K562 (cell line): ENCODE data around the gene CTBS. TPM values are rescaled to one million over a fixed set of nuclear protein-coding genes. Genes with fewer than 3 reads are reported as not detected.

ENCODE experiments used
- ARNT ChIP-seq, 2 experiments: fragments of 450-650 bp; IDR thresholded peaks; 2 replicates each; pipeline ENCODE4 v1.6.1; 2016; ENCODE audit warnings: mild to moderate bottlenecking in 1 of 2
- ATF7 ChIP-seq: fragments of 450-650 bp; IDR thresholded peaks from 2 replicates; pipeline ENCODE4 v1.7.1; 2014; ENCODE audit warnings: mild to moderate bottlenecking, moderate library complexity
- BCOR ChIP-seq: fragments of 450-650 bp; IDR thresholded peaks from 2 replicates; pipeline ENCODE4 v1.6.1; 2016
- EGR1 ChIP-seq: fragments of 450-650 bp; conservative IDR thresholded peaks from 2 replicates; pipeline ENCODE4 v1.6.1; 2017; ENCODE audit warnings: mild to moderate bottlenecking
- ELF4 ChIP-seq: fragments of 450-650 bp; formaldehyde crosslinking; IDR thresholded peaks from 2 replicates; pipeline ENCODE4 v1.4.0; 2022; ENCODE audit warnings: missing genetic modification characterization
- FOXP1 ChIP-seq: sonication (generic); formaldehyde crosslinking; IDR thresholded peaks from 2 replicates; pipeline ENCODE4 v1.8.0; 2022; ENCODE audit warnings: mild to moderate bottlenecking, missing genetic modification reagents
- GABPB1 ChIP-seq: sonication (generic); formaldehyde crosslinking; IDR thresholded peaks from 2 replicates; pipeline ENCODE4 v1.8.0; 2022; ENCODE audit warnings: mild to moderate bottlenecking, missing genetic modification reagents
- GATA2 ChIP-seq: sonication (generic); formaldehyde crosslinking; IDR thresholded peaks from 2 replicates; pipeline ENCODE4 v1.4.0; 2020; ENCODE audit warnings: mild to moderate bottlenecking, missing genetic modification reagents
- JUND ChIP-seq, 2 experiments: IDR thresholded peaks; 2 replicates in 1 of 2; 3 replicates in 1 of 2; pipeline ENCODE4 v1.6.1; 2011; ENCODE audit warnings: borderline replicate concordance in 2 of 2, low read depth in 2 of 2, low read length in 2 of 2, improper control_type of control experiment in 1 of 2, missing biosample characterization in 1 of 2, missing genetic modification characterization in 1 of 2, missing genetic modification reagents in 1 of 2
- KAT7 ChIP-seq: sonication (generic); formaldehyde crosslinking; IDR thresholded peaks from 2 replicates; pipeline ENCODE4 v1.8.0; 2022; ENCODE audit warnings: missing genetic modification reagents, mild to moderate bottlenecking, borderline replicate concordance
- KLF13 ChIP-seq: fragments of 450-650 bp; IDR thresholded peaks from 2 replicates; pipeline ENCODE4 v1.6.1; 2016; ENCODE audit warnings: missing genetic modification characterization, low read depth, mild to moderate bottlenecking, missing compliant biosample characterization, moderate library complexity, borderline replicate concordance
- NRF1 ChIP-seq, 2 experiments: fragments of 450-650 bp; IDR thresholded peaks in 1 of 2; conservative IDR thresholded peaks in 1 of 2; 2 replicates each; pipeline ENCODE4 v1.6.1; 2014; ENCODE audit warnings: mild to moderate bottlenecking in 2 of 2
- RBM25 ChIP-seq: fragments of 200-400 bp; formaldehyde crosslinking; IDR thresholded peaks from 2 replicates; pipeline ENCODE4 v1.6.1; 2018; ENCODE audit warnings: low read length, low read depth, moderate library complexity; ENCODE audit not compliant: severe bottlenecking
- SMARCE1 ChIP-seq: fragments of 450-650 bp; IDR thresholded peaks from 2 replicates; pipeline ENCODE4 v1.7.1; 2016; ENCODE audit warnings: mild to moderate bottlenecking
- ZNF263 ChIP-seq: sonication (generic); formaldehyde crosslinking; IDR thresholded peaks from 2 replicates; pipeline ENCODE4 v1.8.0; 2022; ENCODE audit warnings: mild to moderate bottlenecking, missing genetic modification reagents, borderline replicate concordance
- polyA plus RNA-seq, 8 experiments: library from polyadenylated mRNA; depleted of rRNA in 4 of 8; stranded (reverse) in 5 of 8; unstranded in 3 of 8; fragments of >200 nt; fragmentation: Nextera tagmentation in 2 of 8; fragmentation: Illumina TruSeq in 1 of 8; extraction: Ambion mirVana in 2 of 8; extraction: Trizol in 1 of 8; gene quantifications; 2 replicates each; pipeline versions ENCODE4 v1.2.1 to v1.2.3, GENCODE V29; 2011 to 2014; ENCODE audit warnings: inconsistent platforms in 1 of 8, missing spikeins in 1 of 8
- total RNA-seq, 7 experiments: library from RNA; depleted of rRNA in 6 of 7; stranded (reverse); fragments of >200 nt in 6 of 7; fragmentation: Illumina TruSeq in 2 of 7; extraction: Trizol in 2 of 7; gene quantifications; 2 replicates each; pipeline versions ENCODE4 v1.2.1 to v1.2.3, GENCODE V29; 2011 to 2021; ENCODE audit warnings: low replicate concordance in 1 of 7
- TF ChIP-seq, protein P1 (sequence below), 2 experiments: fragments of 450-650 bp; conservative IDR thresholded peaks; 2 replicates each; pipeline ENCODE4 v1.6.1; 2017; ENCODE audit warnings: mild to moderate bottlenecking in 2 of 2, moderate library complexity in 2 of 2
- TF ChIP-seq, protein P2 (sequence below): fragments of 200-800 bp; sonication (Bioruptor generic); IDR thresholded peaks from 2 replicates; pipeline ENCODE4 v1.6.1; 2017; ENCODE audit warnings: missing genetic modification characterization, missing compliant biosample characterization
- TF ChIP-seq, protein P3 (sequence below): sonication (generic); formaldehyde crosslinking; IDR thresholded peaks from 2 replicates; pipeline ENCODE4 v1.8.0; 2022; ENCODE audit warnings: missing genetic modification reagents, mild to moderate bottlenecking, moderate library complexity, borderline replicate concordance
- TF ChIP-seq, protein P4 (sequence below), 3 experiments: fragments of 200-800 bp in 1 of 3; fragments of 250-450 bp in 1 of 3; fragments of 450-650 bp in 1 of 3; sonication (Bioruptor Pico) in 1 of 3; sonication (Bioruptor generic) in 1 of 3; formaldehyde crosslinking in 1 of 3; IDR thresholded peaks; 2 replicates each; pipeline versions ENCODE4 v1.6.1 to v1.8.0; 2016 to 2022; ENCODE audit warnings: mild to moderate bottlenecking in 2 of 3, missing genetic modification characterization in 2 of 3, missing compliant biosample characterization in 1 of 3, moderate library complexity in 1 of 3

CTBS gene
- total and polyA plus RNA-seq, 9 of the 15 experiments (the other 6 are each of a cell fraction or from before 2014, with no cell fraction given) = 3.0 to 19.8 (median 9.9) TPM

DNA sequence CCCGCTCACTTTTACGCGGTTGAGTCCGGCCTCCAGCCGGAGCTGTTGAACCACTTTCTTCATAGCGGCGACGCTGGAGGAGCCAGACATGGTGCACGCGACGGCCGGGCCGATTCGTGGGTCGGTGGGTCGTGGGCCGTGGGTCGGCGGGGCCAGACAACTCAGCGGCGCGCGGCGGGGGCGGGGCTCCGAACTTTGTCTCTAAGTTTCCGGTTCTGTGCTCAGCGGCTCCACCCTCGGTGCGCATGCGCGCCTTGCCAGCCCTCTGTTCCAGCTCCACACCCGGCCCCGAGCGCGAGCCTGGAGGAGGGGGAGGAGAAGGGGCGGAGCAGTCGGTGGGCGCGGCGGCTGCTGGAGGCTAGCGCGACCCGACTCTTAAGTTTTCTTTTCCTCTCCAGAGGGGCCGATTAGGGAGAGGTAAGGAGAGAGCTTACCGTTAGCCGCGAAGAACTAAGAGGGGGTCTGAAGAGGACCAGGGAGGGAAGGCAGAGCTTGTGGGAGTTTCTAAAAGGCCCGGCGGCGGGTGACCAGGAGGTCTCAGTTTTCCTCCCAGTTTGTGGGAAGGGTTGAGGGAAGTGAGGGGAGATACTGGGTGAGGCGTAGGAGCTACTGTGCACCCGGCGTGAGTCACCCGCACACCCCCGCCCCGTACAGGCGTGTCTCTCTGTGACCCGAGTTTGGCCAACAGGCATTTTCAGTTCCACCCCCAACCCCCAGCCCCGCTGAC is 68.1 kb downstream of the CTBS start, which contains the start of the genes GNG5 and SPATA1 (continued):
- TF ChIP-seq, protein P1, sequence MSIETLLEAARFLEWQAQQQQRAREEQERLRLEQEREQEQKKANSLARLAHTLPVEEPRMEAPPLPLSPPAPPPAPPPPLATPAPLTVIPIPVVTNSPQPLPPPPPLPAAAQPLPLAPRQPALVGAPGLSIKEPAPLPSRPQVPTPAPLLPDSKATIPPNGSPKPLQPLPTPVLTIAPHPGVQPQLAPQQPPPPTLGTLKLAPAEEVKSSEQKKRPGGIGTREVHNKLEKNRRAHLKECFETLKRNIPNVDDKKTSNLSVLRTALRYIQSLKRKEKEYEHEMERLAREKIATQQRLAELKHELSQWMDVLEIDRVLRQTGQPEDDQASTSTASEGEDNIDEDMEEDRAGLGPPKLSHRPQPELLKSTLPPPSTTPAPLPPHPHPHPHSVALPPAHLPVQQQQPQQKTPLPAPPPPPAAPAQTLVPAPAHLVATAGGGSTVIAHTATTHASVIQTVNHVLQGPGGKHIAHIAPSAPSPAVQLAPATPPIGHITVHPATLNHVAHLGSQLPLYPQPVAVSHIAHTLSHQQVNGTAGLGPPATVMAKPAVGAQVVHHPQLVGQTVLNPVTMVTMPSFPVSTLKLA (conservative IDR thresholded peaks at IDR 0.05) = peak; percentile 80 to 82
- peak; percentile 44; the same call in 1 of the 2 replicates for TF ChIP-seq KAT7 (CRISPR knock-in tag)
- TF ChIP-seq FOXP1 (CRISPR knock-in tag) = peak; percentile 79; the same call in 1 of the 2 replicates
- TF ChIP-seq SMARCE1 = peak; percentile 93
- TF ChIP-seq ARNT (IDR thresholded peaks at IDR 0.05) = peak; percentile 47 to 72; a peak in 2 of 4 replicates
- no peak for TF ChIP-seq GATA2
- 0 out of 2 replicates have a peak, but pooled peaks have one; percentile 11 for TF ChIP-seq BCOR
- TF ChIP-seq ELF4 (CRISPR knock-in tag) = 0 out of 2 replicates have a peak, but pooled peaks have one; percentile 67
- TF ChIP-seq, protein P2, sequence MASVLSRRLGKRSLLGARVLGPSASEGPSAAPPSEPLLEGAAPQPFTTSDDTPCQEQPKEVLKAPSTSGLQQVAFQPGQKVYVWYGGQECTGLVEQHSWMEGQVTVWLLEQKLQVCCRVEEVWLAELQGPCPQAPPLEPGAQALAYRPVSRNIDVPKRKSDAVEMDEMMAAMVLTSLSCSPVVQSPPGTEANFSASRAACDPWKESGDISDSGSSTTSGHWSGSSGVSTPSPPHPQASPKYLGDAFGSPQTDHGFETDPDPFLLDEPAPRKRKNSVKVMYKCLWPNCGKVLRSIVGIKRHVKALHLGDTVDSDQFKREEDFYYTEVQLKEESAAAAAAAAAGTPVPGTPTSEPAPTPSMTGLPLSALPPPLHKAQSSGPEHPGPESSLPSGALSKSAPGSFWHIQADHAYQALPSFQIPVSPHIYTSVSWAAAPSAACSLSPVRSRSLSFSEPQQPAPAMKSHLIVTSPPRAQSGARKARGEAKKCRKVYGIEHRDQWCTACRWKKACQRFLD (CRISPR knock-in tag) = peak; percentile 96
- TF ChIP-seq, protein P3, sequence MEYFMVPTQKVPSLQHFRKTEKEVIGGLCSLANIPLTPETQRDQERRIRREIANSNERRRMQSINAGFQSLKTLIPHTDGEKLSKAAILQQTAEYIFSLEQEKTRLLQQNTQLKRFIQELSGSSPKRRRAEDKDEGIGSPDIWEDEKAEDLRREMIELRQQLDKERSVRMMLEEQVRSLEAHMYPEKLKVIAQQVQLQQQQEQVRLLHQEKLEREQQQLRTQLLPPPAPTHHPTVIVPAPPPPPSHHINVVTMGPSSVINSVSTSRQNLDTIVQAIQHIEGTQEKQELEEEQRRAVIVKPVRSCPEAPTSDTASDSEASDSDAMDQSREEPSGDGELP (CRISPR knock-in tag) = peak; percentile 88
- TF ChIP-seq, protein P4, sequence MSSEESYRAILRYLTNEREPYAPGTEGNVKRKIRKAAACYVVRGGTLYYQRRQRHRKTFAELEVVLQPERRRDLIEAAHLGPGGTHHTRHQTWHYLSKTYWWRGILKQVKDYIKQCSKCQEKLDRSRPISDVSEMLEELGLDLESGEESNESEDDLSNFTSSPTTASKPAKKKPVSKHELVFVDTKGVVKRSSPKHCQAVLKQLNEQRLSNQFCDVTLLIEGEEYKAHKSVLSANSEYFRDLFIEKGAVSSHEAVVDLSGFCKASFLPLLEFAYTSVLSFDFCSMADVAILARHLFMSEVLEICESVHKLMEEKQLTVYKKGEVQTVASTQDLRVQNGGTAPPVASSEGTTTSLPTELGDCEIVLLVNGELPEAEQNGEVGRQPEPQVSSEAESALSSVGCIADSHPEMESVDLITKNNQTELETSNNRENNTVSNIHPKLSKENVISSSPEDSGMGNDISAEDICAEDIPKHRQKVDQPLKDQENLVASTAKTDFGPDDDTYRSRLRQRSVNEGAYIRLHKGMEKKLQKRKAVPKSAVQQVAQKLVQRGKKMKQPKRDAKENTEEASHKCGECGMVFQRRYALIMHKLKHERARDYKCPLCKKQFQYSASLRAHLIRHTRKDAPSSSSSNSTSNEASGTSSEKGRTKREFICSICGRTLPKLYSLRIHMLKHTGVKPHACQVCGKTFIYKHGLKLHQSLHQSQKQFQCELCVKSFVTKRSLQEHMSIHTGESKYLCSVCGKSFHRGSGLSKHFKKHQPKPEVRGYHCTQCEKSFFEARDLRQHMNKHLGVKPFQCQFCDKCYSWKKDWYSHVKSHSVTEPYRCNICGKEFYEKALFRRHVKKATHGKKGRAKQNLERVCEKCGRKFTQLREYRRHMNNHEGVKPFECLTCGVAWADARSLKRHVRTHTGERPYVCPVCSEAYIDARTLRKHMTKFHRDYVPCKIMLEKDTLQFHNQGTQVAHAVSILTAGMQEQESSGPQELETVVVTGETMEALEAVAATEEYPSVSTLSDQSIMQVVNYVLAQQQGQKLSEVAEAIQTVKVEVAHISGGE (CRISPR knock-in tag; IDR thresholded peaks at IDR 0.05) = peak in 1 of 3 experiments; percentile 43; a peak in 1 of 6 replicates
- TF ChIP-seq ATF7 = peak; percentile 84
- TF ChIP-seq KLF13 (tag) = peak; percentile 78
- TF ChIP-seq GABPB1 = peak; percentile 63
- peak; percentile 97 for TF ChIP-seq EGR1
- peak; percentile 13; the same call in 1 of the 2 replicates for TF ChIP-seq ZNF263
- peak; percentile 99 for TF ChIP-seq JUND (IDR thresholded peaks at IDR 0.05; ENCODE audit: borderline replicate concordance, low read depth, low read length)
- peak; percentile 98 for TF ChIP-seq JUND (tag; IDR thresholded peaks at IDR 0.05; ENCODE audit: borderline replicate concordance, low read depth, low read length)
- TF ChIP-seq RBM25 = no peak
- TF ChIP-seq NRF1 (conservative IDR thresholded peaks at IDR 0.05 in 1 of 2, IDR thresholded peaks at IDR 0.05 in 1 of 2) = peak; percentile 99
